ENCODE results near the gene ZNF474.

- TF ChIP-seq POLR2AphosphoS5 (IDR thresholded peaks at IDR 0.05) (no peak), POLR2A (IDR thresholded peaks at IDR 0.05) (no peak)
Measured at GRCh38 chr5:122164831-122165558, 35.6 kb downstream of the ZNF474 start.
